Smooth muscle cell (in vitro differentiated cells): Measurements from ENCODE around the gene SMG9. TPM values are rescaled to one million over a fixed set of nuclear protein-coding genes. Genes with fewer than 3 reads are reported as not detected.

Source experiments
- DNase-seq: peaks from one replicate; lab custom pipeline; 2025; ENCODE audit not compliant: unreplicated experiment; lab: John Stamatoyannopoulos, UW
- H2AFZ ChIP-seq: fragments of 200-600 bp; sonication (generic); 2 replicates; pipeline ENCODE4 v1.6.0; 2016; ENCODE audit warnings: antibody characterized with exemption, low read depth, mild to moderate bottlenecking
- H3F3A ChIP-seq: fragments of 200-600 bp; sonication (generic); 2 replicates; pipeline ENCODE4 v1.6.0; 2017; ENCODE audit warnings: antibody characterized with exemption, low read depth
- H3K27ac ChIP-seq: fragments of 200-600 bp; sonication (generic); 2 replicates; pipeline ENCODE4 v1.5.1; 2016; ENCODE audit warnings: low read depth, mild to moderate bottlenecking
- H3K27me3 ChIP-seq: fragments of 200-600 bp; sonication (generic); 2 replicates; pipeline ENCODE4 v1.6.1; 2016; ENCODE audit warnings: low read depth, mild to moderate bottlenecking
- H3K36me3 ChIP-seq: fragments of 200-600 bp; sonication (generic); 2 replicates; pipeline ENCODE4 v1.5.1; 2016; ENCODE audit warnings: low read depth
- H3K4me1 ChIP-seq: fragments of 200-600 bp; sonication (generic); 2 replicates; pipeline ENCODE4 v1.5.1; 2016; ENCODE audit warnings: low read depth
- H3K4me2 ChIP-seq: fragments of 200-600 bp; sonication (generic); 2 replicates; pipeline ENCODE4 v1.6.0; 2016; ENCODE audit warnings: mild to moderate bottlenecking
- H3K4me3 ChIP-seq: fragments of 200-600 bp; sonication (generic); 2 replicates; pipeline ENCODE4 v1.5.1; 2016; ENCODE audit warnings: mild to moderate bottlenecking
- H3K79me2 ChIP-seq: fragments of 200-600 bp; sonication (generic); 2 replicates; pipeline ENCODE4 v1.6.0; 2016; ENCODE audit warnings: low read depth, mild to moderate bottlenecking
- H3K9ac ChIP-seq: fragments of 200-600 bp; sonication (generic); 2 replicates; pipeline ENCODE4 v1.6.0; 2016; ENCODE audit warnings: low read depth
- H3K9me3 ChIP-seq: fragments of 200-600 bp; sonication (generic); replicated peaks from 2 replicates; pipeline ENCODE4 v1.5.1; 2016; ENCODE audit warnings: low read depth
- H4K20me1 ChIP-seq: fragments of 200-600 bp; sonication (generic); 2 replicates; pipeline ENCODE4 v1.6.0; 2016; ENCODE audit warnings: low read depth
- CTCF ChIP-seq: fragments of 200-600 bp; sonication (generic); IDR thresholded peaks from 2 replicates; pipeline ENCODE4 v1.5.1; 2017; ENCODE audit warnings: borderline replicate concordance, mild to moderate bottlenecking, antibody characterized with exemption; ENCODE audit not compliant: insufficient read depth, poor library complexity, severe bottlenecking
- WGBS: methylation state at CpG from one replicate; pipeline ENCODE4 v1.1.7; 2016; ENCODE audit warnings: low lambda C conversion rate; 5-methylcytosine and 5-hydroxymethylcytosine counted together
- polyA plus RNA-seq: library from polyadenylated mRNA; unstranded; fragments of >200 nt; fragmentation: Nextera tagmentation; extraction: Ambion mirVana; gene quantifications from 2 replicates; pipeline ENCODE4 v1.2.1, GENCODE V29; 2016
- total RNA-seq: library from RNA; depleted of rRNA; stranded (reverse); fragments of >200 nt; gene quantifications from 2 replicates; pipeline ENCODE4 v1.2.3, GENCODE V29; 2014

Gene SMG9
- total and polyA plus RNA-seq, 2 experiments from 2014 or later: 13.2 to 39.2 TPM

GRCh38 chr19:43799502-43800142, 44.9 kb upstream of the SMG9 start:
- no peak for DNase-seq
- no peaks in the 10 kb centered on the region for H3K4me1 ChIP-seq
- H3K27me3 ChIP-seq: peaks cover 60% of the 10 kb centered on the region
- no peak overlapping the region for H3K4me2 ChIP-seq
- no peaks in the 10 kb centered on the region for H3K9me3 ChIP-seq
- H3K9ac ChIP-seq: no peak overlapping the region
- 66% methylated on average over 6 of the region's 6 CpGs for WGBS
- H3K79me2 ChIP-seq: no peaks in the 10 kb centered on the region
- H2AFZ ChIP-seq: no peak overlapping the region
- TF ChIP-seq CTCF: no peak
- H3K27ac ChIP-seq: no peak overlapping the region
- H3F3A ChIP-seq: no peaks in the 10 kb centered on the region
- no peaks in the 10 kb centered on the region for H4K20me1 ChIP-seq
- no peak overlapping the region for H3K4me3 ChIP-seq
- H3K36me3 ChIP-seq: no peaks in the 10 kb centered on the region

- DNase-seq: no peak
- Histone ChIP-seq H3K4me3 (peak overlapping the region; percentile 48), H2AFZ (peak overlapping the region; percentile 27), H3K9ac (no peak overlapping the region), H3K36me3 (no peaks in the 10 kb centered on the region), H3K4me1 (no peaks in the 10 kb centered on the region), H3F3A (no peaks in the 10 kb centered on the region), H3K27ac (no peak overlapping the region), H3K9me3 (no peaks in the 10 kb centered on the region), H4K20me1 (no peaks in the 10 kb centered on the region), H3K4me2 (peak overlapping the region; percentile 81), H3K27me3 (peaks cover 62% of the 10 kb centered on the region), H3K79me2 (no peaks in the 10 kb centered on the region)
- 16% methylated on average over 52 of the region's 70 CpGs for WGBS
- no peak for TF ChIP-seq CTCF
Measured at GRCh38 chr19:43798546-43799409, 44.0 kb upstream of the SMG9 start.

DNA sequence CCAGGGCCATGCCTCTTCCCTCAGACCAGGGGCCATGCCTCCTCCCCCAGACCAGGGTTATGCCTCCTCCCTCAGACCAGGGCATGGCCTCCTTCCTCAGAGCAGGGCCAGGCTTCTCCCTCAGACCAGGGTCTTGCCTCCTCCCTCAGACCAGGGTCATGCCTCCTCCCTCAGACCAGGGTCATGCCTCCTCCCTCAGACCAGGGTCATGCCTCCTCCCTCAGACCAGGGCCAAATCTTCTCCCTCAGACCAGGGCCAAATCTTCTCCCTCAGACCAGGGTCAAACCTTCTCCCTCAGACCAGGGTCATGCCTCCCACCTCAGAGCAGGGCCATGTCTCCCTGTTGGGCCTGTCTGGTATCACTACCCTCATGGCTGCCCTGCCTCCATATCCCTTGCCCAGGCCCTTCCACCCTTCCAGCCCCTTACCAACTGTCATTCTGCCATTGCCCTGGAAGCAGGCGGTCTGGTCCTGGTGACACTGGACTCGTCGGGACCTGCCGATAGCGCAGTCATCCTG, 43.3 kb upstream of the SMG9 start:
- H3K9ac ChIP-seq: no peak overlapping the region

More for the DNA sequence above, 43.3 kb upstream of the SMG9 start:
- Histone ChIP-seq H3K4me2 (peak overlapping the region; percentile 81), H4K20me1 (no peaks in the 10 kb centered on the region), H3K9me3 (no peaks in the 10 kb centered on the region), H3K79me2 (no peaks in the 10 kb centered on the region), H3F3A (no peaks in the 10 kb centered on the region), H3K36me3 (no peaks in the 10 kb centered on the region), H2AFZ (peak overlapping the region; percentile 27), H3K4me3 (peak overlapping the region; percentile 48), H3K27me3 (peaks cover 65% of the 10 kb centered on the region), H3K4me1 (no peaks in the 10 kb centered on the region), H3K27ac (no peak overlapping the region)
- TF ChIP-seq CTCF: no peak
- no peak for DNase-seq
- WGBS: 39% methylated on average over 5 of the region's 5 CpGs
